ENCODE data around the gene UVSSA.

DNA sequence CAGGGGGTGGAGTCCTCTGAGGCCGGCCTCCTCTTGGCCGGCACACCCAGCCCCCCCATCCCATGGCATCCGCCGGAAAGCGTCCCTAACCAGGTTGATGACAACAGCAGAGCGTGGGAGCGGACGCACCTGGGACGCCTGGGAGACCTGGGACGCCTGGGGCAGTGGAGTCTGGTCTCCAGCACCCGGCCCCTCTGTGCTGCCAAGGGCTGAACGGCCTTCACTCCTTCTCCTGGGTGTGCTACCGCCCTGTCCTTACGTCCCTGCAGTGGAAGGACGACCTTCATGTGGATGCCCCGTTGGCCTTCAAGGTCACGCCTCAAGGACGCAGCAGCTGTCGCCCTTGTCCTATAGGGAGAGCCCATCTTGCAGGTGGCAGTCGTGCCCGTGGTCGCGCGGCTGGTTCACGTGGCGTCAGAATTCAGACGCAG is 32.4 kb downstream of the UVSSA start:
- TF ChIP-seq, protein P1, sequence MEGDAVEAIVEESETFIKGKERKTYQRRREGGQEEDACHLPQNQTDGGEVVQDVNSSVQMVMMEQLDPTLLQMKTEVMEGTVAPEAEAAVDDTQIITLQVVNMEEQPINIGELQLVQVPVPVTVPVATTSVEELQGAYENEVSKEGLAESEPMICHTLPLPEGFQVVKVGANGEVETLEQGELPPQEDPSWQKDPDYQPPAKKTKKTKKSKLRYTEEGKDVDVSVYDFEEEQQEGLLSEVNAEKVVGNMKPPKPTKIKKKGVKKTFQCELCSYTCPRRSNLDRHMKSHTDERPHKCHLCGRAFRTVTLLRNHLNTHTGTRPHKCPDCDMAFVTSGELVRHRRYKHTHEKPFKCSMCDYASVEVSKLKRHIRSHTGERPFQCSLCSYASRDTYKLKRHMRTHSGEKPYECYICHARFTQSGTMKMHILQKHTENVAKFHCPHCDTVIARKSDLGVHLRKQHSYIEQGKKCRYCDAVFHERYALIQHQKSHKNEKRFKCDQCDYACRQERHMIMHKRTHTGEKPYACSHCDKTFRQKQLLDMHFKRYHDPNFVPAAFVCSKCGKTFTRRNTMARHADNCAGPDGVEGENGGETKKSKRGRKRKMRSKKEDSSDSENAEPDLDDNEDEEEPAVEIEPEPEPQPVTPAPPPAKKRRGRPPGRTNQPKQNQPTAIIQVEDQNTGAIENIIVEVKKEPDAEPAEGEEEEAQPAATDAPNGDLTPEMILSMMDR (conservative IDR thresholded peaks at IDR 0.05 in 1 of 2, IDR thresholded peaks at IDR 0.05 in 1 of 2; ENCODE audit: low read depth in 1 of 2, low read length in 2 of 2) = no peak
- TF ChIP-seq EZH2 (IDR thresholded peaks at IDR 0.05; ENCODE audit: low read length, missing control alignments) = no peak

Measured in fibroblast of lung (primary cell).